WI38 (cell line): Measurements from ENCODE around the gene RAPH1.

Source experiments
- H3K4me3 ChIP-seq: 2 replicates; pipeline ENCODE4 v1.5.1; 2011; ENCODE audit warnings: low read depth, mild to moderate bottlenecking, control low read depth, low read length
- TF ChIP-seq, protein P1 (sequence below): IDR thresholded peaks from 2 replicates; pipeline ENCODE4 v1.5.1; 2012; ENCODE audit warnings: low read depth, mild to moderate bottlenecking, control low read depth, low read length

Gene RAPH1

DNA sequence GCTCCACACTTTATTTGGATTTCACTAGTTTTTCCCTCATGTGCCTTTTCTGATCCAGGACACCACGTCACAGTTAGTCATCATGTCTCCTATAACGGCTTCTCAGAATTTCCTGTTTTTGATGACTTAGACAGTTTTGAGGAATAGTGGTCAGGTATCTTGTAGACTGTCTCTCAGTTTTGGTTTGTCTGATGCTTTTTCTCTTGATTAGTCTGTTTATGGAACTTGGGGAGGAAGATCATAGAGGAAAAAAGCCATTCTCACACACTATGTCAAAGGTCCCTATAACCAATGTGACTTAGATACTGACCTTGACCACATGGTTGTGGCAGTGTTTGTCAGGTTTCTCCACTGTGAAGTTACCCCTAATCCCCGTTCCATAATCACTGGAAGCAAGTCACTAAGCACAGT lies 89.0 kb downstream of the RAPH1 start:
- TF ChIP-seq, protein P1, sequence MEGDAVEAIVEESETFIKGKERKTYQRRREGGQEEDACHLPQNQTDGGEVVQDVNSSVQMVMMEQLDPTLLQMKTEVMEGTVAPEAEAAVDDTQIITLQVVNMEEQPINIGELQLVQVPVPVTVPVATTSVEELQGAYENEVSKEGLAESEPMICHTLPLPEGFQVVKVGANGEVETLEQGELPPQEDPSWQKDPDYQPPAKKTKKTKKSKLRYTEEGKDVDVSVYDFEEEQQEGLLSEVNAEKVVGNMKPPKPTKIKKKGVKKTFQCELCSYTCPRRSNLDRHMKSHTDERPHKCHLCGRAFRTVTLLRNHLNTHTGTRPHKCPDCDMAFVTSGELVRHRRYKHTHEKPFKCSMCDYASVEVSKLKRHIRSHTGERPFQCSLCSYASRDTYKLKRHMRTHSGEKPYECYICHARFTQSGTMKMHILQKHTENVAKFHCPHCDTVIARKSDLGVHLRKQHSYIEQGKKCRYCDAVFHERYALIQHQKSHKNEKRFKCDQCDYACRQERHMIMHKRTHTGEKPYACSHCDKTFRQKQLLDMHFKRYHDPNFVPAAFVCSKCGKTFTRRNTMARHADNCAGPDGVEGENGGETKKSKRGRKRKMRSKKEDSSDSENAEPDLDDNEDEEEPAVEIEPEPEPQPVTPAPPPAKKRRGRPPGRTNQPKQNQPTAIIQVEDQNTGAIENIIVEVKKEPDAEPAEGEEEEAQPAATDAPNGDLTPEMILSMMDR, result no peak
- H3K4me3 ChIP-seq, result no peak overlapping the region

DNA sequence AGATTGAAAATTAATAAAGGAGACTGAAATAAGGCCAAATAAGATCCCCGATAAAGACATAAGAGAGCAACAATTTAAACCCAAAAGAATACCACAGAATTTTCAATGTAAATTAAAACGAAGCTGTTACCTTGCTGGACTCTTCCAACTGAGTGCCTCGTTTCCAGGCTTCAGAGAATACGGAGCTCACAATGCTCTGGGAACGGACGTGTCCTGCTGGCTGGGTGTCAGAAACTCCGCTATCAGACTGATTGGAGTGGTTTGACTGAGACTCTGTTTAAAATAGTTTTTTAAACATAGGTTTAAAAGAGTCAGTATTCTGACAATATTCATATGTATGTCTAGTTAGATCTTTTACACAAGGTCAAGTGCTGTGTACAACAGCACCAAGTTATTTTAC lies 90.4 kb downstream of the RAPH1 start:
- TF ChIP-seq, protein P1, result no peak
- H3K4me3 ChIP-seq, result no peak overlapping the region

DNA sequence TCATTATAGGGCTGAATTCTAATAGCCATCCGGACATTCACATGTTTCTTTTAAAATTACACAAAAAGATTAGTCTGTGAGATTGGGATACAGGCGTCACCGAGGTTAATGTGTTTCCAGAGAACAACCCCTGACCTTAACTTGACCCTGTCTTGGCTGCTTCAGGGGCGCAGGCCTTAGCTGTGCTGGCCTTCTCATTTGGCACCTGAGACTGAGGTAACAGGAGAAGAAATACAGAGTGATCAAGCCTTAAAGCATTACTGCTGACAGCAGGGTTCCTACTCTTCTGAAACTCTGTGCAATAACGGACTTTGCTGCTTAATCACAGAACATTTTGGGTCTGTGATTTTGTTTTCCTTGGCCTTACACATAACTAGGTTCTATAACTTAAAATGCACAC lies 92.6 kb downstream of the RAPH1 start:
- TF ChIP-seq, protein P1, result no peak
- no peak overlapping the region for H3K4me3 ChIP-seq

DNA sequence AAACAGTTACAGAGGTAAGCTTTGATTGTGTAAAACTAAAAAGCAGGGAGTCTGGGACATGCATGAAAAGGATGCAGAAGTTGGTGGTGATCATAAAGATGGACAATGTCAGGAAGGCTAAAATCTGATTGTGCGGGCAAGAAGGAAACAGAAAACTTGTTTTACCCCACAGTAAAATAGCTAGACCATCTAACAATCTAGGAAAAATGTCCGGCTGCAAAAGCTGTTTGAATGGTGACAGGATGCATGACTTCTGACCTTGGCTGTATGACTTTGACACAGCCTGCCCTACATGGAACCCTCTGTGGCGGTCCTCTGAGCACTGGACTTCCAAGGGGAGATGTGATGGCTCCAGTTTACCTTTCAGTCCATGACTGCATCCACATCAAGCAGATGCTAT lies 93.6 kb downstream of the RAPH1 start:
- H3K4me3 ChIP-seq, result no peak overlapping the region
- TF ChIP-seq, protein P1, result no peak

DNA sequence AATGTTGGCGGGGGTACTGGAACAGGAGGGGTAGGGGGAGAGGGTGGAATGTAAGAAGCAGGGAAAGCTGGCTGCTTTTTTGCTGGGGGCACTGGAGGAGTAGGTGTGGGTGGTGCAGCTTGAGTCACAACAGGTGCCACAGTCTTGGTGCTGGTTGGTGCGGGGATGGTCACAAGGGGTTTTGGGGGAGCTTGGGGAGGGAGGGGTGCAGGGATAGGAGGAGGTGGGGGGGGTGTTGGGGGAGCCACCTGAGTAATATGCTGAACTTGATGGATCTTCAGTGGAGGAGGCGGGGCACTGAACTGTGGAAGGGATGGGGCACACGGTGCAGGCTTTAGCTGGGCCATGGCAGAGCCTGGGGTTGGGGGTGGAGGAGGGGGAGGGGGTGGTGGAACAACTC lies 94.4 kb downstream of the RAPH1 start:
- TF ChIP-seq, protein P1, result no peak
- no peak overlapping the region for H3K4me3 ChIP-seq

DNA sequence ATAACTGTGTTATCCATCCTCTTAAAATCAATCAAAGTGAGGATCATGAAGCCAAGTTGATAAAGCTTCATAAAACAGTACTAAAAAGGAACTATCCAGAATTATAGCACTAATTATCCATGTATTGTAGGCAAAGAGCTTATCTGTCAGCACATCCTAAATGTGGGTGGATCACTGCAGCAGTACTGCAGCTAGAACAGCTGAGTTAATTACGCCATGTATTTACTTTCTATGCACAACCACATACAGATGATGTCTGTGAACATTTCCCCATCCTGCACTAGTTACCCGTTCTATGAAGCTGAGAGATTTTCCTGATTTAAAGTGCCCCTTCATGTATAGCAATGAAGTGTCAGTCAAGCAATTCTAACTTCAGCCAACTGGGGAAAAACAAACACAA lies 96.6 kb downstream of the RAPH1 start:
- no peak overlapping the region for H3K4me3 ChIP-seq
- TF ChIP-seq, protein P1, result no peak

DNA sequence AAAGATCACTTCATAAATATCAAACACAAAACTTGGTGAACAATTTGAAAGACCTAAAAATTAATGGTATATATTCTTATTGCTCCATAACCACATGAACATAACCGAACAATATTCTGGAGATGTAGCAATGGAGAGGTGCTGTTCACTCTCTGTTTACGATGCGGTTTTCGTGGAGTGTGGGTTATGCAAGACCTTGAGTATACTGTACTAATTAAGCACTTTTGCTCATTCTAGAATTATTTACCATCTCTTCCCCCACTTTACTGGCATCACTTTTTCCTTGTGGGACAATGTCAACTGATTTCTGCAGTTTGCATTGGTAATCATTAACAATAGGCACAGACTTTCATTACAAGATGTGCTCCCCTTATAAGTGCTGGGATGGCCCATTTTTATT lies 97.6 kb downstream of the RAPH1 start:
- TF ChIP-seq, protein P1, result no peak
- no peak overlapping the region for H3K4me3 ChIP-seq

DNA sequence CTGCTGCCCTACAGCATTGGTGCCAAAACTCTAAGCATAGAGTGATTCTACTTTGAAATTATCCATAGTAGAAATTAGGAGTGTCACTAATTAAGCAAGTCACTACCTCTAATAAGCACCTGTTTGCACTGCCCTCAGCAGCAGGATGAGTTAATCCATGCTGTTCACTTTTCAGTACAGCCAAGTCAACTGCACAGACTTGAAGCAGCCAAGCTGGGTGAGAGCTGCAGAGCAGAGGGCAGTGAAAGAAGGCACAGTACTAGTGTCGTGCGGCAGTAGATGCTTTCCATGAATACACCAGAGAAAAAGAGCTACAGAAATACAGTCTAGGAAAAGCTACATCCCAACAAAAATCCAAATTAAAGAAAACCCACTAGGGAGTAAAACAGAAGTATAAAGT lies 98.6 kb downstream of the RAPH1 start:
- TF ChIP-seq, protein P1, result no peak
- no peak overlapping the region for H3K4me3 ChIP-seq
